NCI-H2227 treated with DMSO at 0.1 percent for 48 hours (cell line): ENCODE data around the gene PBRM1.

ENCODE experiments used
- DNase-seq: peaks from one replicate; lab custom pipeline; 2025; lab: John Stamatoyannopoulos, UW

The PBRM1 gene

DNA sequence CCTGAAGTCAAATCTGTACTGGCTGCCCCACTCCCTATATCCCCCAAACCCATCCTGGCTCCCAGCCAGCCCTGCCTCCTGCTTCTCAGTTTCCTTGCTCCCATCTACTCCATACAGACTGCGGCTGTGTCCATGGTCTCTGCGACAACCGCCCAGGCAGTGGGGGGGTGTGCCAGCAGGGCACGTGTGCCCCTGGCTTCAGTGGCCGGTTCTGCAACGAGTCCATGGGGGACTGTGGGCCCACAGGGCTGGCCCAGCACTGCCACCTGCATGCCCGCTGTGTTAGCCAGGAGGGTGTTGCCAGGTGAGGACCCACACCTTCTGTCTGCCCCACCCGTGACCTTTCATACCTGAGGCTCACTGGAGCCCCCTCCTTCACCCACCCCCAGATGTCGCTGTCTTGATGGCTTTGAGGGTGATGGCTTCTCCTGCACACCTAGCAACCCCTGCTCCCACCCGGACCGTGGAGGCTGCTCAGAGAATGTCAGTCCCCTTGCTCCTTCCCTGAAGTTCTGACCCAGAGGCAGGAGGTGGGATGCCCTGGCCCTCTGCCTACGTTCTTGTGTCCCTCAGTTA lies 175.9 kb downstream of the PBRM1 start:
- no peak for DNase-seq

DNA sequence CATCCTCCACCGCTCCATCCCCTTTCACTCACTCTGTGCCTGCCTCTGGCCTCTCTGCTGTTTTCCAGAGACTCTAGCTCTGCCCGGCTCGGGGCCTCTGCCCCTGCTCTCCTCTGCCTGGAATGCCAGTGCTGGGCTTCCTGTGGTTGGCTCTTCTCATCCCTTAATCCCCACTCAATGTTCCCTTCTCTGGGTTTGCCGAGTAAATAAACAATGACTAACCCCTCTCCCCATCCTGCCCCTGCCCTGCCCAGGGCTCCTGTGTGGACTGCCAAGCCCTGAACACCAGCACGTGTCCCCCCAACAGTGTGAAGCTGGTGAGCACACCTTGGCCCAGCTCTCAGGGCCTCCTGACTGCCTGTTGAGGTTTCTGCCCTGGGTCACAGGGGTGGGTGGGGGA lies 178.4 kb downstream of the PBRM1 start:
- DNase-seq, result no peak

DNA sequence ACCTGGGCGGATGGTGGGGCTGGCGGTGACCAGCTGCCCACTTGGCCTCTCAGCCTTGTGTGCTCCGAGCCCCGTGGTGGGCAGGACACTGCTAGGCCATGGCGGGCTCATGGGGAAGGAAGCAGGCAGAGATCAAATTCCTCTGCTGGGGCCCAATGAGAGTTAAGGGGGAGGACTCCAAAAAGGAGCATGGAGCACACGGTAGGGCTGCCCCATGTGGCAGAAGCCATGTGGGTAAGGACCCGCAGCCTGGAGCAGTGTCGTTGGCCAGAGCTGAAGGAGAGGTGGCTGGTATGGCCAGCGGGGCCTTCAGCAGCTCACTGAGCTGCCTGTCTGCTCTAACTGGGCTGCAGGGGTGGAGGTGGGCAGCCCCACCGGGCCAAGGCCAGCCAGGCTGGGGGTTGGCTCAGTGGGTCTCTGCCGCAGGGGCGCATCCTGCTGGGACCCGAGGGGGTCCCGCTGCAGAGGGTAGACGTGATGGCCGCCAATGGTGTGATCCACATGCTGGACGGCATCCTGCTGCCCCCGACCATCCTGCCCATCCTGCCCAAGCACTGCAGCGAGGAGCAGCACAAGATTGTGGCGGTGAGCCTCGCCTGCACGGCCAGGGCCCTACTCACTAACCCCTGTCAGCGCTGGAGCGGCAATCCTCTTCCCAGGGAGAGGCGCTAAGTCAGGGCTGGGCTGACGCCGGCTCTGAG lies 179.3 kb downstream of the PBRM1 start:
- no peak for DNase-seq

DNA sequence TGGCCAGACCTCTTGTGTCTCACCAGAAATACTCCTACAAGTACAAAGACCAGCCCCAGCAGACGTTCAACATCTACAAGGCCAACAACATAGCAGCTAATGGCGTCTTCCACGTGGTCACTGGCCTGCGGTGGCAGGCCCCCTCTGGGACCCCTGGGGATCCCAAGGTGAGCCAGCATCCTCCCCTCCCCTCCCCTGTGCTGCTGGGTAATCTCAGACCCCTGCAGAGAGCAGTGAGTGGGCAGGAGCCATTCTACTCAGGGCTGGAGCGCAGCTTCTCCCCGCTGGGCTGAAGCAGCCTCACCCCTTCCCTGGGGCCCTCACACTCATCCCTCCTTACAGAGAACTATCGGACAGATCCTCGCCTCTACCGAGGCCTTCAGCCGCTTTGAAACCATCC lies 180.7 kb downstream of the PBRM1 start:
- no peak for DNase-seq

DNA sequence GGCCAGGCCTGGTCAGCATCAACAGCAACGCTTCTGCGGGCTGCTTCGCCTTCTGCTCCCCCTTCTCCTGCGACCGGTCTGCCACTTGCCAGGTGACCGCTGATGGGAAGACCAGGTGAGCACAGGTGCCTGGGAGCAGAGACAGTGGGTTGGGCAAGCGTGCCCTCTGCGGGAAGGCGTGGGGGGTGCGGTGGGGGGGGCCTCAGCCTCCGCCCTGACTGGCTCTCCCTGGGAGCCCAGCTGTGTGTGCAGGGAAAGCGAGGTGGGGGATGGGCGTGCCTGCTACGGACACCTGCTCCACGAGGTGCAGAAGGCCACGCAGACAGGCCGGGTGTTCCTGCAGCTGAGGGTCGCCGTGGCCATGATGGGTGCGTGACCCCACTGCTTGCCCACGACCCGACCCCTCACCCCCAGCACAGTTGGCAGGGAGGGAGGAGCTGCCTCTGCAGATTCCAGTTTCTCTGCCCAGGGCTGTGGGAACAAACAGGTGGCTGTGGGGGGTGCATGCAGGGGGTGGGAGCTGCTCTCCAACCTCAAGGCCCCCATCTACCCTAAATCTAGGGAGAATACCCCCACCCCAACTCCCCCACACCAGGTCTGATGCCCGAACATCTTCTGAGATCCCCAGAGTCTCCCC lies 181.8 kb downstream of the PBRM1 start:
- DNase-seq, result no peak

DNA sequence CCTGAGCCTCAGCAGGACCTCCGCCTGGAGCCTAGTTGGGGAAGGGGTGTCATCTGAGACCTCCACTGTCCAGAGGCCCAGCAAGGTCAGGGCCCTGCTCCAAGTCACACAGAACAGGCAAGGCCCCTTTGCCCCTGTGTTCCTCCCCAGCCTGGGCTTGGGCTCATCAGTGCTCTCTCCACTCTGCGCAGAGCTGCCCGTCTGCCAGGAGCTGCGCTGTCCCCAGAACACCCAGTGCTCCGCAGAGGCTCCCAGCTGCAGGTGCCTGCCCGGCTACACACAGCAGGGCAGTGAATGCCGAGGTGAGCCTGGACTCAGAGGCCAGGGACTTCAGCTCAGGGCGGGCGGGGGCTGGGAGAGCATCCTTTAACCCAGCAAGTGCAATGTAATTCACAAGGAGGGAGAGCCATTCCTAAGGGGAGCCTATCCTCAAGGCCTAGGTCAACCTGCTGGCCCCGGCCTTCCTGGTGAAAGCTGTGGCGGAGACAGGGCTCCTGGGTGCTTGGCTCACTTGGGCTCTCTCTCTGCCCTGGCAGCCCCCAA lies 182.8 kb downstream of the PBRM1 start:
- no peak for DNase-seq

DNA sequence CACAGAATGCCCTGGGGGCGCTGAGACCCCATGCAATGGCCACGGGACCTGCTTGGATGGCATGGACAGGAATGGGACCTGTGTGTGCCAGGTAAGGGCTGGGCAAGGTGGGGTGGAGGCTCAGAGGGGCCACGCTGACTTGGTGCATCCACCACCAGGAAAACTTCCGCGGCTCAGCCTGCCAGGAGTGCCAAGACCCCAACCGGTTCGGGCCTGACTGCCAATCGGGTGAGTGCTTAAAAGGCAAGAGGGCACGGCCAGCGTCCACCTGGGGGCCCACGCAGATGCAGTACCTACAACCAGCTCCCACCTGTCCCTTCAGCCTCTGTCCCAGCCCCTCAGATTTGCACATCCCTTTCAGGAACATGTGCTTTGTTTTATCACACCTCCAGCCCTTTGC lies 183.7 kb downstream of the PBRM1 start:
- DNase-seq, result no peak

DNA sequence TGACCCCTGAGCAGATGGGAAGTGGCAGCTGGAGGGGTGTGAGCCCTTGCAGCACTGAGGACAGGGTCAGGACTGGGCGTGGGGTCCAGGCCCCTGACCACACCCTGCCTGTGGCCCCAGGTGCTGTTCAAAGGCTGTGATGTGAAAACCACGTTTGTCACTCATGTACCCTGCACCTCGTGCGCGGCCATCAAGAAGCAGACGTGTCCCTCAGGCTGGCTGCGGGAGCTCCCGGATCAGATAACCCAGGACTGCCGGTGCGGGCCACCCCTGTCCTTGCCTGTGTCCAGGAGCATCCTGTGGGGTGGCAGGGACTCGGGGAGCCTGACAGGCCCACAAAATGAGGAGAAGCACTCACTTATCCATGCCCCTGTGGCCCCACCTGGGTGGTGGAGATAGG lies 184.7 kb downstream of the PBRM1 start:
- no peak for DNase-seq

DNA sequence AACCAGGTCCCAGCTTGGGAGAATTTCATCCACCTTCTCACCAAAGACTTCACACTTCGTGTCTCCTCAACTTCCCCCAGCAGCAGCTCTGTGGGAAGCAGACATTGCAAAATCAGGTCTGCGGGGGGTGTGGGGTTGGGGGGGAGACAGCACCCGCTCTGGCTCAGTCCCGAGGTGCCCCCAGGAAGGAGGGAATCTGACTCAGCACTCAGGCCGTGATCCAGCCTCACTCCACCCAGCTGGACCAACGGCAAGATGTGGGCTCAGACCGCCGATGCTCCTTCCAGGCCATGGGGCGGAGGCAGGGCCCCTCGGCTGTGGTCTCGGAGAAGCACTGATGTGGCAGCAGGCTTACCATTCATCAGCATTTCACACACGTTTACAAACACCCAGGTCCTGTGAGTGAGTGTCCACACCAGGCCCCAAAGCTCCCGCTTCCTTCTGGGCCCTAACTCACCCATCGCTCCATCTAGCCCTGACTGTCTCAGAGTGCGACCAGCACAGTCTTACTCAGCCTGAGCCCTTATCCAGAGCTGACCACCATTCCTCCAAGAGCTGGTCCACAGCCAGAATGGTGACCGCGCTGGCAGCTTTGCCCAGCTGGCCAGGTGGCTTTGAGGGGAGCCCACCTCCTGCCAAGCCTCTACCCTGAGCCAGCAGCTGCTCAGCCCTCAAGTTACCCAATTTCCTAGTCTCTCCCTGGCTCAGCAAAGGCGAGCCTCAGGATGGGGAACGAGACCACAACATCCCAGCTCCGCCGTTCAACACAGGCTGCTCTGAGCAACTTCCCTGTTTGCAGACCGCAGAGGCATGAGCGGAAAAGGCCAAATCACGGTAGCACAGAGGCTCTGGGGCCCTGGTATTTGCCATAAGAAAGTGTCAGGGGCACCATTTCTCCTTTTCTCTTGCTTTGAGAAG lies 187.3 kb downstream of the PBRM1 start:
- no peak for DNase-seq

DNA sequence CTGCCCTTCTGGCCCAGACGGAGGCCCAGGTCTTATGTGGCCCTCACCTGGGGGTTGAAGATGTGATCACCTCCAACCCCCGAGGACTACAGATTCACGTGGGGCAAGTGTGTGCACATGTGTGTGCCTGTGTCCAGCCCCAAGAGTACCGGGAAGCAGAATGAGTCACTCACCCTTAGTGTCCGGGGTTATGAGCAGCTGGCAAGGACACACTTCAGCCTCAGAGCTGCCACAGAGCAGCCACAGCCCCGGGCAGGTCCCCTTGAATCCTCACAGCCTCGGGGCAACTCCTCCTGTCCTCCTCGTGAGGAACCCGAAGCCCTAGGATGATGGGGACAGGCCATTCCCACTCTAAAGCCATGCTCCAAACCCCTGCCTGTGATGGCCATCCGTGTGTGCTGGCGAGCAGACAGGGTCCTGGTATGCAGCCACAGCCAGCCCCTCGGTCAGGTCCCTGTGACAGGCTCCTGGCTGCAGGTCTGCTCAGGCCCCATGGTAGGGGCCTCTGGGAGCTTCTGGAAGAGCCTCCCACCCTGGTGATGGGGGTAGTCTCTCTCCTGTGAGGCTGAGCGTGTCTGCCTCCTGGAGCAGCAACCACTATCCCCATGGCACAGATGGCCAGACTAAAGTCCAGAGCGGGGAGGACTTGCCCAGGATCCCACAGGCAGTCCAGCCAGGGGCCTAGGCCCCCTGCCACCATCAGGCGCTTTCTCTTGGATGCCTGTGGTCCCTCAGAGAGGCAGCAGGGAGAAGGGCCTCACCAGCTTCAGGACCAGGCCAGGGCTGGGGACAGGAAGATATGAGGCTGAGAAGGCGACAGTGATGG lies 189.7 kb downstream of the PBRM1 start:
- DNase-seq, result no peak
